ENCODE data around the gene SEMA3E. TPM values are rescaled to one million over a fixed set of nuclear protein-coding genes. Genes with fewer than 3 reads are reported as not detected.

SEMA3E gene
- total and polyA plus RNA-seq, 2 experiments from 2014 or later = 0.32 to 0.35 TPM

- H3K27ac ChIP-seq = no peak overlapping the region
- TF ChIP-seq EZH2phosphoT487 (IDR thresholded peaks at IDR 0.05; ENCODE audit: insufficient read depth, low read depth) (no peak), EZH2 (IDR thresholded peaks at IDR 0.05; ENCODE audit: insufficient read depth, poor library complexity, severe bottlenecking) (no peak)
- H3K27me3 ChIP-seq (replicated peaks; ENCODE audit: insufficient read depth) = no peaks in the 10 kb centered on the region
- no peaks in the 10 kb centered on the region for H3K36me3 ChIP-seq (ENCODE audit: low read depth)
- H3K4me1 ChIP-seq (ENCODE audit: insufficient read depth) = peaks cover 3% of the 10 kb centered on the region
- 90 to 94% methylated on average over 7 of the region's 7 CpGs for WGBS, 2 experiments (ENCODE audit: low coverage in 1 of 2, low lambda C conversion rate in 2 of 2, missing lambda C conversion rate in 2 of 2)
- no peak for DNase-seq
- no peaks in the 10 kb centered on the region for H3K9me3 ChIP-seq (ENCODE audit: low read depth)
- no peak overlapping the region for H2AFZ ChIP-seq
- no peak overlapping the region for H3K9ac ChIP-seq
- in situ Hi-C loops (cut with MboI) = no loop called here
- no peaks in the 10 kb centered on the region for H3K9me2 ChIP-seq (ENCODE audit: insufficient read depth)
- H3K4me3 ChIP-seq = no peak overlapping the region
- H3K4me2 ChIP-seq (ENCODE audit: unreplicated experiment) = no peak overlapping the region
- no peaks in the 10 kb centered on the region for H4K20me1 ChIP-seq (ENCODE audit: insufficient read depth)
- no peaks in the 10 kb centered on the region for H3K79me2 ChIP-seq (ENCODE audit: insufficient read depth)
- no peaks in the 10 kb centered on the region for H3F3A ChIP-seq (ENCODE audit: insufficient read depth)
Observed at GRCh38 chr7:83541187-83541960, 107.6 kb downstream of the SEMA3E start.

GRCh38 chr7:83534488-83534887 lies 114.5 kb downstream of the SEMA3E start:
- no peaks in the 10 kb centered on the region for H3K4me1 ChIP-seq (ENCODE audit: insufficient read depth)
- H3K79me2 ChIP-seq (ENCODE audit: insufficient read depth) = no peaks in the 10 kb centered on the region
- H3K27ac ChIP-seq = no peak overlapping the region
- no peaks in the 10 kb centered on the region for H3K27me3 ChIP-seq (replicated peaks; ENCODE audit: insufficient read depth)
- no peaks in the 10 kb centered on the region for H4K20me1 ChIP-seq (ENCODE audit: insufficient read depth)
- no peak for TF ChIP-seq EZH2phosphoT487 (IDR thresholded peaks at IDR 0.05; ENCODE audit: insufficient read depth, low read depth)
- H3K9me3 ChIP-seq (ENCODE audit: low read depth) = no peaks in the 10 kb centered on the region
- H3K9ac ChIP-seq = no peak overlapping the region
- no peak overlapping the region for H3K4me2 ChIP-seq (ENCODE audit: unreplicated experiment)
- H3K4me3 ChIP-seq = no peak overlapping the region
- no peaks in the 10 kb centered on the region for H3F3A ChIP-seq (ENCODE audit: insufficient read depth)
- no peak for DNase-seq
- no peaks in the 10 kb centered on the region for H3K9me2 ChIP-seq (ENCODE audit: insufficient read depth)
- in situ Hi-C loops (cut with MboI) = no loop called here
- H3K36me3 ChIP-seq (ENCODE audit: low read depth) = no peaks in the 10 kb centered on the region
- H2AFZ ChIP-seq = no peak overlapping the region

- DNase-seq = peak; percentile 43
- Histone ChIP-seq H3K9me2 (ENCODE audit: insufficient read depth) (no peaks in the 10 kb centered on the region; the same call in 1 of the 2 replicates), H3K4me2 (ENCODE audit: unreplicated experiment) (no peak overlapping the region), H3F3A (ENCODE audit: insufficient read depth) (no peaks in the 10 kb centered on the region), H3K4me1 (ENCODE audit: insufficient read depth) (no peaks in the 10 kb centered on the region), H3K79me2 (ENCODE audit: insufficient read depth) (no peaks in the 10 kb centered on the region), H3K36me3 (ENCODE audit: low read depth) (no peaks in the 10 kb centered on the region), H3K9ac (no peak overlapping the region), H3K27me3 (replicated peaks; ENCODE audit: insufficient read depth) (no peaks in the 10 kb centered on the region), H3K9me3 (ENCODE audit: low read depth) (no peaks in the 10 kb centered on the region), H3K27ac (no peak overlapping the region), H3K4me3 (no peak overlapping the region), H4K20me1 (ENCODE audit: insufficient read depth) (no peaks in the 10 kb centered on the region), H2AFZ (no peak overlapping the region)
- in situ Hi-C loops (cut with MboI) = no loop called here
- 78 to 81% methylated on average over 2 of the region's 2 CpGs for WGBS, 2 experiments (ENCODE audit: low coverage in 1 of 2, low lambda C conversion rate in 2 of 2, missing lambda C conversion rate in 2 of 2)
- TF ChIP-seq EZH2phosphoT487 (IDR thresholded peaks at IDR 0.05; ENCODE audit: insufficient read depth, low read depth) = no peak
- TF ChIP-seq EZH2 (IDR thresholded peaks at IDR 0.05; ENCODE audit: insufficient read depth, poor library complexity, severe bottlenecking) = no peak
Observed at GRCh38 chr7:83532219-83532618, 116.7 kb downstream of the SEMA3E start.

GRCh38 chr7:83531766-83532165 lies 117.2 kb downstream of the SEMA3E start:
- Histone ChIP-seq H3K9ac (no peak overlapping the region), H3K9me3 (ENCODE audit: low read depth) (no peaks in the 10 kb centered on the region), H3K27ac (no peak overlapping the region), H3K36me3 (ENCODE audit: low read depth) (no peaks in the 10 kb centered on the region), H3F3A (ENCODE audit: insufficient read depth) (no peaks in the 10 kb centered on the region), H2AFZ (no peak overlapping the region), H3K27me3 (replicated peaks; ENCODE audit: insufficient read depth) (no peaks in the 10 kb centered on the region), H3K4me2 (ENCODE audit: unreplicated experiment) (no peak overlapping the region), H3K79me2 (ENCODE audit: insufficient read depth) (no peaks in the 10 kb centered on the region), H3K9me2 (ENCODE audit: insufficient read depth) (no peaks in the 10 kb centered on the region; the same call in 1 of the 2 replicates), H3K4me1 (ENCODE audit: insufficient read depth) (no peaks in the 10 kb centered on the region), H4K20me1 (ENCODE audit: insufficient read depth) (no peaks in the 10 kb centered on the region), H3K4me3 (no peak overlapping the region)
- WGBS, 2 experiments (ENCODE audit: low coverage in 1 of 2, low lambda C conversion rate in 2 of 2, missing lambda C conversion rate in 2 of 2) = 10 to 14% methylated on average over 2 of the region's 2 CpGs
- no peak for TF ChIP-seq EZH2 (IDR thresholded peaks at IDR 0.05; ENCODE audit: insufficient read depth, poor library complexity, severe bottlenecking)
- no peak for TF ChIP-seq EZH2phosphoT487 (IDR thresholded peaks at IDR 0.05; ENCODE audit: insufficient read depth, low read depth)
- DNase-seq = no peak
- in situ Hi-C loops (cut with MboI) = no loop called here
